Esophagus squamous epithelium (tissue), 4 donors: ENCODE data around the gene RFWD3.

ENCODE experiments used
- CTCF ChIP-seq, 6 experiments: fragments of 450-650 bp in 4 of 6; fragments of 200-600 bp in 2 of 6; sonication (generic) in 2 of 6; IDR thresholded peaks; one replicate each; pipeline ENCODE4 v1.5.1; 2016 to 2019; ENCODE audit warnings: antibody characterized with exemption in 6 of 6, mild to moderate bottlenecking in 4 of 6, moderate library complexity in 4 of 6
- POLR2A ChIP-seq, 4 donors: fragments of 450-650 bp; IDR thresholded peaks; one replicate each; pipeline ENCODE4 v1.6.1; 2017; ENCODE audit warnings: antibody characterized with exemption in 4 of 4, mild to moderate bottlenecking in 4 of 4, moderate library complexity in 3 of 4

GRCh38 chr16:74637742-74638453, 28.8 kb downstream of the RFWD3 start:
- TF ChIP-seq CTCF (IDR thresholded peaks at IDR 0.05) (no peak), POLR2A (IDR thresholded peaks at IDR 0.05) (no peak)
